ENCODE results near the gene OR3A3.
"Not testable (repeated sequence)": the region's sequence is repeated elsewhere in the genome, so short reads cannot be mapped to it uniquely, and the experiment has no call there.

The OR3A3 gene

DNA sequence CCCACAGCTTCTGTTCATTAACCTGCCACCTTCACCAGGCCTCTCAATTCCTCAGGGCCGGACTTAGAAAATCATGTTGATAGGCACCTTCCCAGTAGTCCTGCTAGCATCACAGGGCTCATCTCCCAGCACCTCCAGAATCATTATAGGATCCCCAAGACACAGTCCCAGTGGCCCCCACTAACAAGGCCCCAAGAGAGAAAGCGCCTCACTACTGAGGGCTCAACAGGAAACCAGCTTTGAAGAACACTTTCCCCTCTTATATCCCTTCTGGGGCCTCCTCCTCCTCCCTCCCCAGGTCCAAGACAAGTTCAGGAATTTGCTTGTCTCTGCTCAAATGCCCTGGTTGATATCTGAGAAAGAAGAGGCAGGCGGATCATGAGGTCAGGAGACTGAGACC lies at the start of gene OR3A3:
TSS of gene OR3A3 (plus strand) at position 301 of the 400 bp plus-strand sequence.
- DNase-seq = no peak

DNA sequence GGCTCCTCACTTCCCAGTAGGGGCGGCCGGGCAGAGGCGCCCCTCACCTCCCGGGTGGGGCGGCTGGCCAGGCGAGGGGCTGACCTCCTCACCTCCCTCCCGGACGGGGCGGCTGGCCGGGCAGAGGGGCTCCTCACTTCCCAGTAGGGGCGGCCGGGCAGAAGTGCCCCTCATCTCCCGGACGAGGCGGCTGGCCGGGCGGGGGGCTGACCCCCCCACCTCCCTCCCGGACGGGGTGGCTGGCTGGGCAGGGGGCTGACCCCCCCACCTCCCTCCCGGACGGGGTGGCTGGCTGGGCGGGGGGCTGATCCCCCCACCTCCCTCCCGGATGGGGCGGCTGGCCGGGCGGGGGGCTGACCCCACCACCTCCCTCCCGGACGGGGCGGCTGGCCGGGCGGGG lies 40.0 kb upstream of the OR3A3 start:
- not testable (repeated sequence) for DNase-seq

DNA sequence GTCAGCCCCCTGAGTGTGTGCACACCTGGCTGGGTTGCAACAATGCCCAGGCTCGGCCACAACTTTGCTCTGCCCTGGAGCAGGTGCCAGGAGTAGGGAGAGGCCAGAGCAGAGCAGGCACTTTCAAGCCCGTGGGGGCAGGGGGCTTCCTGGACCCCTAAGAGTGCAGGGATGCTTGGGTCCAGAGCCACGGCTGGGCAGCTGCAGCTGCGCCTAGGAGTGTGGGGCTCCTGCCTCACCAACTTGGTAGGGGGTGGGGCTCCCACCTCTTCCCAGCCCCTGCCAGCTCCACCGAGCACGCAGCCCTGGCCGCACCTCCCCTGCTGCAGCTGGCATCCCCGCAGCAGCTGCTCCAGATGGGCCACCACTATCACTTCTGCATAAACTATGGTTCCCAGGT lies 32.8 kb upstream of the OR3A3 start:
- no peak for DNase-seq

DNA sequence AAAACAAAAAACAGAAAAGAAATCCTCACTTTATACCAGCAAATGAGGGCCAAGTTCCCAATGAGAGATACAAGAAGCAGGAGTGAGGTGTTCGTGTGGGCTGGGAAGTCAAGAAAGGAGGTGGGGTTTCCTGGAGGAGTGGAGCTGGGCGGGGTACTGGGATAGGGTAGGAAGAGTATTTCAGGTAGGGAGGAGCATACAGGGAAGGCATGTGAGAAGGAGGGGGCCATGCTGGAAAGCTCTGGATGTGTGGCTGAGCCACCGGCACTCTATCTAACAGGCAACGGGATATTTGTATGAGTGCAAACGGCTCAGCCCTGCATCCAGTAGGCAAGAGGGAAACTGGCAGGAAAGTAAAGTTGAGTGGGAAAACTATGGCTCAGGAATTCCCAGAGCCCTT lies 29.2 kb upstream of the OR3A3 start:
- DNase-seq = no peak

- DNase-seq = peak; percentile 40
These were observed 25.0 kb upstream of the OR3A3 start, which contains the start of gene OR3A2 for GRCh38 chr17:3385869-3386816. Gene OR3A2 (minus strand): TSS chr17:3386308.

DNA sequence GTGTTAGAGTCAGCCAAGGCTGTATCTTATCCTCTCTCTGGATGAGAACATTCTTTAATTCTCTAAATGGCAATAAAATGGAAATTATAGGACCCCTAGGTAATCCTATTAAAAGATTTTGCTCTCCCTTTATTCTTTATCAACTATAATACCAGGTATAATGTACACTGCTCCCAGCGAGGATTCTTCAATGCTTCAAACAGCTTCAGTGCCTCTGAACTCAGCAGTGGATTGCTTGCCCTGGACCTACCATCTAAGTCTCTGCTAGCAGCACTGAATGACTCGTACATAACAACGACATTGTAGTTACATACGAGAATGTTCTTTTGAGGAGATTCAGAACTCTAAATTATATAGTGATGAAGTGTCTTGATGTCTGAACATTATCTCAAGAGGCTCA lies 21.4 kb upstream of the OR3A3 start:
- DNase-seq = no peak

DNA sequence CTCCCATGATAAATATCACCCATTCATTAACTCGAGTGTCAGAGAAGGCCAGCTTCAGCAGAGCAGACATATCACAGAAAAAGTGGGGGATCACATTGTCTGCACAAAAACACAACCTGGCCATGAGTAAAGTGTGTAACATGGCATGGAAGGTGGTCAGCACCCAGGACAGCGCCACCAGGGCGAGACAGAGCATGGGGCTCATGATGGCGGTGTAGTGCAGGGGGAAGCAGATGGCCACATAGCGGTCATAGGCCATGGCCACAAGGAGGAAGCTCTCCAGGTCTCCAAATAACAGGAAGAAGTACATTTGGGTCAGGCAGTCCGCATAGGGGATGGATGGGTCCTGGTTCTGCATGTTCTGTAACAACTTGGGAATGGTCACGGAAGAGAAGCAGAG lies 13.4 kb upstream of the OR3A3 start:
- DNase-seq = not testable (repeated sequence)

- DNase-seq = no peak
These were observed 12.9 kb upstream of the OR3A3 start, which contains the start of gene OR1E1 for GRCh38 chr17:3398310-3398709. Gene OR1E1 (minus strand): TSS chr17:3398410. CDS start chr17:3398410, 0 bp downstream.

GRCh38 chr17:3400055-3400454 lies 11.1 kb upstream of the OR3A3 start:
- no peak for DNase-seq

DNA sequence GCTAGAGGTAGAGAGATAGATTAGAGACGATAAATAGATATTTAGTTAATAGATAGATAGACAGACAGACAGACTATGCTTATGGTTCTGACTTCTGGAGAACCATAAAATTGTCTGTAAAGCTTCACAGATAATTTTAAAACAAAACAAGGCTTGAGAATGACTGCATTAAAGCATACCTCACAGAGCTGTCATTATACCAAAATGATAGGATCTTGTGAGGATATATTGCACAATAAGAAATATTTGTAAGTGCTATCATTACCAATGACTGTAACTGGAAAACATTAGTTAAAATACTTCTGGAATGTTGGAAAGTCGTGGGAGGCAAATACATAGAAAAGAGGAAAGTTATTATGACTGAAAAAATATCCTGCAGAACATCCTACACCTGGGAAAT lies 9.4 kb upstream of the OR3A3 start:
- DNase-seq = no peak

DNA sequence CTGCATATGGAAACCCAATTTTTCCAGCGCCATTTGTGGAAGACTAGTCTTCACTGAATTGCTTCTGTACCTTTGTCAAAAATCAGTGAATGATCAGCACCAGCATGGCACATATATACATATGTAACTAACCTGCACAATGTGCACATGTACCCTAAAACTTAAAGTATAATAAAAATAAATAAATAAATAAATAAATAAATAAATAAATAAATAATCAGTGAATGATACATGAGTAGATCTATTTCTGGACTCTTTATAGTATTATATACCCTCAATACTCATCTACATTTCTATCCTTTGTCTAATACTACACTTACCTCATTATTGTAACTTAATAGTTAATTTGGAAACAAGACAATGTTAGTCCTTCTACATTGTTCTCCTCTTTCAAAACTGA lies 7.3 kb upstream of the OR3A3 start:
- not testable (repeated sequence) for DNase-seq

- DNase-seq = not testable (repeated sequence)
These were observed 1.0 kb downstream of the OR3A3 start for GRCh38 chr17:3412216-3412615.

GRCh38 chr17:3415610-3416009 lies 4.4 kb downstream of the OR3A3 start:
- no peak for DNase-seq

- no peak for DNase-seq
These were observed 7.1 kb downstream of the OR3A3 start for GRCh38 chr17:3418222-3418621.

GRCh38 chr17:3433215-3433614 lies 22.0 kb downstream of the OR3A3 start:
- peak; percentile 6 for DNase-seq

GRCh38 chr17:3433741-3434140 lies 22.6 kb downstream of the OR3A3 start, which contains the start of gene OR1E2:
Gene OR1E2 (minus strand): TSS chr17:3433841. CDS start chr17:3433841, 0 bp downstream.
- DNase-seq = no peak

DNA sequence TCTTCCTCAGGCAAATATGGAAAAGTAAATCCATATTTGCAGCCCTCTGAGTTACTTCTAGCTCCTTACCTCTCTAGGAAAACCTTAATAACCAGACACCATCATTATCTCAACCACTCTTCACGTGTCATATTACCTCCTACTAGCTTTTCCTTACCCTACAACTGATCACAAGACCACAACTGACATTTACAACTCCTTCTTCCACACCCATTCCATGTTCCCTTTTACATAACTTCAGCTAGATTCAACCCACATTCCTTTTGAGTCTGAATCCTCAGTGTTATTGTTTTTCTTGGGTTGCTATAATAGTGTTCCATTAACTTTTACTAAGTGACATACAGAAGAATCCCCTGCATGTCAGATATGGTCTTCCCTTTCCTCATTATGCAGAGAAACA lies 27.2 kb downstream of the OR3A3 start:
- no peak for DNase-seq

- DNase-seq = no peak
These were observed 29.3 kb downstream of the OR3A3 start for GRCh38 chr17:3440451-3440850.

GRCh38 chr17:3447625-3448024 lies 36.5 kb downstream of the OR3A3 start:
- DNase-seq = no peak

GRCh38 chr17:3448059-3448665 lies 37.0 kb downstream of the OR3A3 start:
- no peak for DNase-seq

- DNase-seq = not testable (repeated sequence)
These were observed 55.2 kb downstream of the OR3A3 start for GRCh38 chr17:3466355-3466754.

GRCh38 chr17:3469529-3469928 lies 58.4 kb downstream of the OR3A3 start:
- no peak for DNase-seq

DNA sequence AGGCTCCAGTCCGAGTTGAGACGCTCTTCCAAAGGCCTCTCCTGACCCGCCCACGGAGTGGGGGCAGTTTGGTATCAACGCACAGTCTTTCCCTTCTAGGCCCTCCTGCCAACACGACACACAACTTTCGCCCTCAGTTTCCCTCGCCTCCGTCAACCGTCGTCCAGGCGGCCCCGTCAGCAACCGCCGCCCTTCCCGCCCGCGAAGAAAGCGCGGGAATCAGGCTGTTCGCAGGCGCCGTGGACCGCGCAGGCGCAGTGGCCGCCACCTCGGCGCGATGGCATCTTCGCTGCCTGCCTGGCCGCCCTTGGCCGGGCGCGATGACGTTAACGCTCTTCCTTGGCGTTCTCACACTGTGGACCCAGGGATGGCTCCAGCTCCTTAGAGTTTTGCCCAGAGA lies 60.4 kb downstream of the OR3A3 start, which contains the start of gene SPATA22:
TSS of gene SPATA22 (minus strand) at position 221 of the 400 bp plus-strand sequence. CDS start 2,494 bp downstream, outside the sequence.
- DNase-seq = no peak

DNA sequence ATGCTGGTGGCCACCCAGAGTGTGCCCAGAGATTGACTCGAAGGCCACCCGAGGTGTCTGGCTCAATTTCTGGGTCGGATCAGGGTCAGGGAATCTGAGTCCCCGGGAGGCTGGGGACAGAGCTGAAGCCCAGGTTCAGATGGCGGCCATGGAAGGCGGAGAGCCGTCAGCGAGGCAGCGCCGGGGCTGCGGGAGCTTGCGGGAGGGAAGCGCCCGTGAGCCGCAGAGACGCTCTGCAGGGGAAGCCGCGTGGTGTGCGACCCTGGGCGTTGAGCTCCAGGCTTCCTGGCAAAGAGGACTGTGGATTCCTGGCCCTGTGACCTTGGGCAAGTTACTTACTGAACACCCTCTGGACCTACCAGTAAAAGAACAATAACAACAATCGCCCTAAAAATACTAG lies 61.0 kb downstream of the OR3A3 start:
- no peak for DNase-seq
